GM12878 (cell line): Measurements from ENCODE around the gene PPP1R18. TPM values are rescaled to one million over a fixed set of nuclear protein-coding genes. Genes with fewer than 3 reads are reported as not detected.

ENCODE experiments used
- ATF7 ChIP-seq: fragments of 450-650 bp; IDR thresholded peaks from 2 replicates; pipeline ENCODE4 v1.6.1; 2016; ENCODE audit warnings: low read depth, mild to moderate bottlenecking
- BACH1 ChIP-seq: fragments of 450-650 bp; IDR thresholded peaks from 2 replicates; pipeline ENCODE4 v1.6.1; 2017; ENCODE audit warnings: mild to moderate bottlenecking, borderline replicate concordance
- BCLAF1 ChIP-seq: fragments of 450-650 bp; IDR thresholded peaks from 2 replicates; pipeline ENCODE4 v1.6.1; 2017; ENCODE audit warnings: antibody characterized with exemption, mild to moderate bottlenecking, moderate library complexity
- CUX1 ChIP-seq: IDR thresholded peaks from 2 replicates; pipeline ENCODE4 v1.6.1; 2012; ENCODE audit warnings: improper control_type of control experiment, low read depth, low read length; ENCODE audit not compliant: insufficient replicate concordance
- HDGF ChIP-seq: fragments of 450-650 bp; IDR thresholded peaks from 2 replicates; pipeline ENCODE4 v1.6.1; 2016; ENCODE audit warnings: antibody characterized with exemption
- MEF2B ChIP-seq: fragments of 450-650 bp; IDR thresholded peaks from 2 replicates; pipeline ENCODE4 v1.6.1; 2018; ENCODE audit warnings: mild to moderate bottlenecking, moderate library complexity; ENCODE audit not compliant: partially characterized antibody, poor library complexity, severe bottlenecking
- MTA3 ChIP-seq: IDR thresholded peaks from 2 replicates; pipeline ENCODE4 v1.6.1; 2012; ENCODE audit warnings: low read length, inconsistent platforms, borderline replicate concordance
- NFYA ChIP-seq: IDR thresholded peaks from 2 replicates; pipeline ENCODE4 v1.6.1; 2011; ENCODE audit warnings: low read depth, mild to moderate bottlenecking, low read length, improper control_type of control experiment, borderline replicate concordance
- SP1 ChIP-seq: IDR thresholded peaks from one replicate; pipeline ENCODE4 v1.6.1; 2011; ENCODE audit warnings: low read depth, low read length
- SREBF2 ChIP-seq: IDR thresholded peaks from 2 replicates; pipeline ENCODE4 v1.6.1; 2012; ENCODE audit warnings: mild to moderate bottlenecking, low read length
- TCF3 ChIP-seq: IDR thresholded peaks from 2 replicates; pipeline ENCODE4 v1.6.1; 2012; ENCODE audit warnings: low read depth, mild to moderate bottlenecking, low read length, borderline replicate concordance; ENCODE audit not compliant: insufficient read depth
- TCF7 ChIP-seq: IDR thresholded peaks from 2 replicates; pipeline ENCODE4 v1.6.1; 2014; ENCODE audit warnings: antibody characterized with exemption, borderline replicate concordance
- YBX1 ChIP-seq: fragments of 450-650 bp; IDR thresholded peaks from 2 replicates; pipeline ENCODE4 v1.6.1; 2016; ENCODE audit warnings: antibody characterized with exemption
- ZNF274 ChIP-seq: IDR thresholded peaks from one replicate; pipeline ENCODE4 v1.8.0; 2011; ENCODE audit not compliant: insufficient read length, insufficient read depth
- ZNF384 ChIP-seq: IDR thresholded peaks from 2 replicates; pipeline ENCODE4 v1.6.1; 2012; ENCODE audit warnings: low read depth, mild to moderate bottlenecking, low read length, improper control_type of control experiment, borderline replicate concordance
- ZZZ3 ChIP-seq: IDR thresholded peaks from 2 replicates; pipeline ENCODE4 v1.6.1; 2011; ENCODE audit warnings: low read depth; ENCODE audit not compliant: control insufficient read depth, insufficient read length
- polyA plus RNA-seq, 11 experiments: library from polyadenylated mRNA; depleted of rRNA in 4 of 11; unstranded in 6 of 11; stranded (reverse) in 5 of 11; fragments of >200 nt; fragmentation: Nextera tagmentation in 4 of 11; fragmentation: Illumina TruSeq in 1 of 11; extraction: Ambion mirVana in 4 of 11; extraction: Trizol in 1 of 11; gene quantifications; 1 replicate in 1 of 11; 2 replicates in 10 of 11; pipeline versions ENCODE4 v1.2.1 to v1.2.3, GENCODE V29; 2011 to 2016; ENCODE audit warnings: inconsistent platforms in 2 of 11, missing spikeins in 2 of 11, low read depth in 1 of 11
- total RNA-seq, 4 experiments: library from RNA; depleted of rRNA in 3 of 4; stranded (reverse); fragments of >200 nt in 3 of 4; fragmentation: Illumina TruSeq in 1 of 4; extraction: Trizol in 1 of 4; gene quantifications; 2 replicates each; pipeline versions ENCODE4 v1.2.1 to v1.2.3, GENCODE V29; 2013 to 2021
- TF ChIP-seq, protein P1 (sequence below): fragments of 450-650 bp; formaldehyde crosslinking; IDR thresholded peaks from 2 replicates; pipeline ENCODE4 v1.4.0; 2020; ENCODE audit warnings: mild to moderate bottlenecking, moderate library complexity

PPP1R18 gene
- total and polyA plus RNA-seq, 10 of the 15 experiments (the other 5 are each of a cell fraction or from before 2014, with no cell fraction given) = 21.0 to 119 (median 52.6) TPM

DNA sequence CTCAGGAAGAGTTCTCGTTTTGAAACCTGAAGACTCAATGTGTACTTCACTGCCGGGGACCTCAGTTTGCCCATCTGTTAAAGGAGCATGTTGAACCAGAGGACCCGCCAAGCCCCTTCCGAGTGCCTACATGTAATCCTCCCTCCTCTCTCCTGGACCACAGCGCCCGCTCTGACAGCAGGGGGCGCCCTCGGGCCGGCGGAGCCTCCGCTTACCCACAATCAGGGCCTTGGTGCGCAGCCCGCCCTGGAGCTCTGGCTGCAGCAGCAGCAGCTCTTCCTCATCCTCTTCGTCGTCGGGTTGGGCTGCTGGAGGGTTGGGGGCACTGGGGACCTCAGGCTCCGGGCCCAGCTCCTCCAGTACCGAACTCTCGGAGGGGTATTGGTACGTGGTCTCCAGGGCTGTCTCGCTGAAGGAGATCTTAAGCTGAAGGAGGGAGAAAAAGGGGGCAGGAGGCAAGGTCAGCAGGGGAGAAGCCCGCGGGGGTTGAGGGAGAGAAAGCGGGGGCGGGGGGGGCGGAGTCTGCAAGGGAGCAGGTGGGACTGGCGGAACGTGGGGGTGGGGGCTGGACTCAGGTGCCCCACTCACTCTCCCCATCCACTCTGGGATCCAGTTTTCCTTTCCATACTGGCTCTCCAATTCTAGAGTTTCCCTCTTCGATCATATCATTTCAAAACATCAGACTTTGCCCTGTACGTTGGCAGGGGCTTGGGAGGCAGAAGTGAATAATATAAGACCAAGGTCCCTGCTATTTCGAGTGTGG, 7.3 kb downstream of the PPP1R18 start (continued):
- TF ChIP-seq CUX1 (no peak), MEF2B (no peak), NFYA (no peak), SREBF2 (no peak), BCLAF1 (no peak), YBX1 (no peak), ZNF384 (no peak), ATF7 (no peak), SP1 (no peak), ZNF274 (no peak), TCF3 (no peak), HDGF (peak; percentile 74; the same call in 1 of the 2 replicates), TCF7 (no peak), ZZZ3 (no peak), MTA3 (no peak), BACH1 (0 out of 2 replicates have a peak, but pooled peaks have one; percentile 21)
- TF ChIP-seq, protein P1, sequence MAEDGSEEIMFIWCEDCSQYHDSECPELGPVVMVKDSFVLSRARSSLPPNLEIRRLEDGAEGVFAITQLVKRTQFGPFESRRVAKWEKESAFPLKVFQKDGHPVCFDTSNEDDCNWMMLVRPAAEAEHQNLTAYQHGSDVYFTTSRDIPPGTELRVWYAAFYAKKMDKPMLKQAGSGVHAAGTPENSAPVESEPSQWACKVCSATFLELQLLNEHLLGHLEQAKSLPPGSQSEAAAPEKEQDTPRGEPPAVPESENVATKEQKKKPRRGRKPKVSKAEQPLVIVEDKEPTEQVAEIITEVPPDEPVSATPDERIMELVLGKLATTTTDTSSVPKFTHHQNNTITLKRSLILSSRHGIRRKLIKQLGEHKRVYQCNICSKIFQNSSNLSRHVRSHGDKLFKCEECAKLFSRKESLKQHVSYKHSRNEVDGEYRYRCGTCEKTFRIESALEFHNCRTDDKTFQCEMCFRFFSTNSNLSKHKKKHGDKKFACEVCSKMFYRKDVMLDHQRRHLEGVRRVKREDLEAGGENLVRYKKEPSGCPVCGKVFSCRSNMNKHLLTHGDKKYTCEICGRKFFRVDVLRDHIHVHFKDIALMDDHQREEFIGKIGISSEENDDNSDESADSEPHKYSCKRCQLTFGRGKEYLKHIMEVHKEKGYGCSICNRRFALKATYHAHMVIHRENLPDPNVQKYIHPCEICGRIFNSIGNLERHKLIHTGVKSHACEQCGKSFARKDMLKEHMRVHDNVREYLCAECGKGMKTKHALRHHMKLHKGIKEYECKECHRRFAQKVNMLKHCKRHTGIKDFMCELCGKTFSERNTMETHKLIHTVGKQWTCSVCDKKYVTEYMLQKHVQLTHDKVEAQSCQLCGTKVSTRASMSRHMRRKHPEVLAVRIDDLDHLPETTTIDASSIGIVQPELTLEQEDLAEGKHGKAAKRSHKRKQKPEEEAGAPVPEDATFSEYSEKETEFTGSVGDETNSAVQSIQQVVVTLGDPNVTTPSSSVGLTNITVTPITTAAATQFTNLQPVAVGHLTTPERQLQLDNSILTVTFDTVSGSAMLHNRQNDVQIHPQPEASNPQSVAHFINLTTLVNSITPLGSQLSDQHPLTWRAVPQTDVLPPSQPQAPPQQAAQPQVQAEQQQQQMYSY (CRISPR knock-in tag) = no peak
